Measurements from ENCODE around the gene FOSL1. TPM values are rescaled to one million over a fixed set of nuclear protein-coding genes. Genes with fewer than 3 reads are reported as not detected.

The FOSL1 gene
- polyA plus RNA-seq, 3 donors = 2.5 to 28.2 (median 2.5) TPM

GRCh38 chr11:65945941-65946558, 45.9 kb upstream of the FOSL1 start:
- H3K36me3 ChIP-seq (replicated peaks in 1 of 2; ENCODE audit: control insufficient read depth in 1 of 2, insufficient read depth in 2 of 2, low read length in 2 of 2) = no peaks in the 10 kb centered on the region
- no peak overlapping the region for H2AFZ ChIP-seq (ENCODE audit: insufficient read depth, low read depth, low read length, poor library complexity, severe bottlenecking)
- H3K9me3 ChIP-seq (replicated peaks in 1 of 2; ENCODE audit: control insufficient read depth in 1 of 2, insufficient read depth in 1 of 2, low read length in 2 of 2) = no peaks in the 10 kb centered on the region
- no peak overlapping the region for H3K9ac ChIP-seq (ENCODE audit: insufficient read depth, low read length, poor library complexity, severe bottlenecking)
- H3K79me2 ChIP-seq (ENCODE audit: insufficient read depth, low read length) = no peaks in the 10 kb centered on the region
- H4K20me1 ChIP-seq (ENCODE audit: insufficient read depth, low read length) = no peaks in the 10 kb centered on the region
- no peak for TF ChIP-seq CTCF (IDR thresholded peaks at IDR 0.05)
- no peak overlapping the region for H3K4me3 Mint-ChIP-seq
- H3K4me3 ChIP-seq (replicated peaks in 1 of 3; ENCODE audit: low read depth in 2 of 3, low read length in 3 of 3) = no peak overlapping the region
- intact Hi-C loops (cut with micrococcal nuclease) = no loop called here
- peaks cover 16% of the 10 kb centered on the region in 2 donors for H3K4me1 ChIP-seq (ENCODE audit: control insufficient read depth in 1 of 2, insufficient read depth in 2 of 2, low read length in 2 of 2)
- H3K27me3 Mint-ChIP-seq (ENCODE audit: low read depth in 3 of 3) = peaks cover 6 to 10% (median 8%) of the 10 kb centered on the region in 3 donors
- DNase-seq = no peak
- WGBS (ENCODE audit: insufficient coverage) = 97% methylated on average over 8 of the region's 11 CpGs
- H3K27ac ChIP-seq (ENCODE audit: low read depth in 1 of 2, low read length in 2 of 2) = no peak overlapping the region
- no peak overlapping the region for H3K4me2 ChIP-seq (replicated peaks; ENCODE audit: extremely low read depth, low read length, poor library complexity, severe bottlenecking)
- no peaks in the 10 kb centered on the region for H3K36me3 Mint-ChIP-seq
- peaks cover 17% of the 10 kb centered on the region for H3K4me1 Mint-ChIP-seq
- H3K9me3 Mint-ChIP-seq = peaks cover 0 to 2% (median 0%) of the 10 kb centered on the region in 7 donors
- H3K27me3 ChIP-seq (ENCODE audit: control insufficient read depth in 2 of 2, insufficient read depth in 2 of 2, low read length in 2 of 2) = no peaks in the 10 kb centered on the region
- H3K27ac Mint-ChIP-seq = peak overlapping the region in 1 of 7 donors; percentile 14

GRCh38 chr11:65945430-65945911, 45.3 kb upstream of the FOSL1 start, which contains the start of gene TSGA10IP:
TSS of gene TSGA10IP (plus strand) at chr11:65945480. CDS start at chr11:65945676, 196 bp downstream.
- Mint-ChIP-seq H3K27me3 (ENCODE audit: low read depth in 3 of 3) (peaks cover 6 to 8% (median 8%) of the 10 kb centered on the region in 3 donors), H3K27ac (peak within 1 kb of the TSS in 2 of 7 donors; percentile 14 to 76), H3K36me3 (no peaks in the 10 kb centered on the region), H3K4me3 (no peak within 1 kb of the TSS), H3K9me3 (peaks cover 0 to 4% (median 0%) of the 10 kb centered on the region in 7 donors), H3K4me1 (peaks cover 23% of the 10 kb centered on the region)
- no peak within 1 kb of the TSS for H3K4me3 ChIP-seq (replicated peaks in 1 of 3; ENCODE audit: low read depth in 2 of 3, low read length in 3 of 3)
- no peaks in the 10 kb centered on the region for H3K36me3 ChIP-seq (replicated peaks in 1 of 2; ENCODE audit: control insufficient read depth in 1 of 2, insufficient read depth in 2 of 2, low read length in 2 of 2)
- intact Hi-C loops (cut with micrococcal nuclease) = no loop called here
- H3K4me1 ChIP-seq (ENCODE audit: control insufficient read depth in 1 of 2, insufficient read depth in 2 of 2, low read length in 2 of 2) = peaks cover 22% of the 10 kb centered on the region in 2 donors
- no peaks in the 10 kb centered on the region for H4K20me1 ChIP-seq (ENCODE audit: insufficient read depth, low read length)
- H3K79me2 ChIP-seq (ENCODE audit: insufficient read depth, low read length) = no peaks in the 10 kb centered on the region
- H3K27me3 ChIP-seq (ENCODE audit: control insufficient read depth in 2 of 2, insufficient read depth in 2 of 2, low read length in 2 of 2) = no peaks in the 10 kb centered on the region
- no peak within 1 kb of the TSS for H3K9ac ChIP-seq (ENCODE audit: insufficient read depth, low read length, poor library complexity, severe bottlenecking)
- H3K9me3 ChIP-seq (replicated peaks in 1 of 2; ENCODE audit: control insufficient read depth in 1 of 2, insufficient read depth in 1 of 2, low read length in 2 of 2) = no peaks in the 10 kb centered on the region
- TF ChIP-seq CTCF (IDR thresholded peaks at IDR 0.05) = no peak
- no peak within 1 kb of the TSS for H2AFZ ChIP-seq (ENCODE audit: insufficient read depth, low read depth, low read length, poor library complexity, severe bottlenecking)
- DNase-seq = no peak
- 89% methylated on average over 8 of the region's 13 CpGs for WGBS (ENCODE audit: insufficient coverage)
- no peak within 1 kb of the TSS for H3K27ac ChIP-seq (ENCODE audit: low read depth in 1 of 2, low read length in 2 of 2)
- no peak within 1 kb of the TSS for H3K4me2 ChIP-seq (replicated peaks; ENCODE audit: extremely low read depth, low read length, poor library complexity, severe bottlenecking)
